Heart left ventricle (tissue), 13 donors: ENCODE measurements around the gene APC2.

Experiments used
- CTCF ChIP-seq, 12 donors: fragments of 200-600 bp; sonication (generic) in 4 of 12; IDR thresholded peaks; one replicate each; pipeline versions ENCODE4 v1.5.0 to v1.8.0; 2018 to 2022; ENCODE audit warnings: antibody characterized with exemption in 12 of 12, mild to moderate bottlenecking in 5 of 12
- POLR2A ChIP-seq, 2 donors: fragments of 450-650 bp; IDR thresholded peaks; one replicate each; pipeline ENCODE4 v1.6.1; 2017; ENCODE audit warnings: antibody characterized with exemption in 2 of 2, mild to moderate bottlenecking in 2 of 2, moderate library complexity in 2 of 2
- donor health status: ischemic (EF 13 %, LVEDD 7.1; RV severe dilation, severe dysfunction).
- donor health status: DM: no; HTN: yes; CAD: no.
- donor health status: DM: no; HTN: no; CAD: no.
- donor health status: ischemic (EF 25% LVEDD 6.9; RV normal size, moderate dysfunction).
- donor health status: ischemic (EF 25% LVEDD 5.7; RV mildly dilated, moderate dysfunction).
- donor health status: ischemic (EF 35%, LVEDD 5.7; RV mildly dilated, moderate dysfunction).
- donor health status: nonischemic (EF 11% LVEDD 7.7; RV severe dilation, severe dysfunction).
- donor health status: DM: yes; HTN: yes; CAD: no.
- donor health status: PGD.
- donor health status: ischemic (EF 29% LVEDD 5.4; RV normal size, mild dysfunction).
- donor health status: nonischemic (EF 23%, LVEDD 6.1; RV moderate dilation, normal function).

GRCh38 chr19:1410136-1410786 is 39.7 kb upstream of the APC2 start:
- TF ChIP-seq CTCF (IDR thresholded peaks at IDR 0.05) (no peak), POLR2A (IDR thresholded peaks at IDR 0.05) (no peak)
